GM19099 (cell line): ENCODE data around the gene CYBB.

Experiments used
- POLR2A ChIP-seq: IDR thresholded peaks from 3 replicates; pipeline ENCODE4 v1.6.1; 2011; ENCODE audit warnings: low read depth; ENCODE audit not compliant: insufficient read length; ENCODE audit errors: extremely low read depth

The CYBB gene

DNA sequence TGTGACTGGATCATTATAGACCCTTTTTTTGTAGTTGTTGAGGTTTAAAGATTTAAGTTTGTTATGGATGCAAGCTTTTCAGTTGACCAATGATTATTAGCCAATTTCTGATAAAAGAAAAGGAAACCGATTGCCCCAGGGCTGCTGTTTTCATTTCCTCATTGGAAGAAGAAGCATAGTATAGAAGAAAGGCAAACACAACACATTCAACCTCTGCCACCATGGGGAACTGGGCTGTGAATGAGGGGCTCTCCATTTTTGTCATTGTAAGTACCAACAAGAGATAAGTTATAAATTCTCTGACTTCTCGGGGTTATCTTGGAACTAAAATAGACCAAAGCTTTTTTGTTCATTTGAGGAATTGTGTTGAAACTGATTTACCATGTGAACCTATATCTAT lies at the start of gene CYBB:
TSS of gene CYBB (plus strand) at position 203 of the 400 bp plus-strand sequence. CDS start at position 222, 19 bp downstream.
- peak; percentile 68 for TF ChIP-seq POLR2A

DNA sequence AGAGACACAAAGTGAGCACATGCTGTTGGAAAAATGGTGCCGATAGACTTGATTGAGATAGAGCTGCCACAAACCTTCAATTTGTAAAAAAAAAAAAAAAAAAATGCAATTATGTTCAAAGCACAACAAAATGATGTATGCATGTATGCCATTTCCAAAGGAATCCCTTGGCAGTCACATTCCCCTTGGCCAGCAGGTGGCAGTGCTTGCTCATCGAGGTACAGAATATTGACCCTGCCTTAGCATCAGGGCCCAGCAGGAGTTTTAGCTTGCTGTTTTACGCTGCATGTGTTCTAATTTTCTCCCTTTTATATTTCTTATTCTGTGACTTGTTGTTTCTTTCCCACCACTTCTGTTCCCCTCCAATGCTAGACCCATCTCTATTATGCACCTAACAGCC lies 34.5 kb upstream of the CYBB start:
- no peak for TF ChIP-seq POLR2A

GRCh38 chrX:37745835-37746217 lies 34.0 kb upstream of the CYBB start:
- no peak for TF ChIP-seq POLR2A

- TF ChIP-seq POLR2A, result no peak
These were observed 33.5 kb upstream of the CYBB start for GRCh38 chrX:37746218-37746941.

GRCh38 chrX:37746951-37747350 lies 32.9 kb upstream of the CYBB start:
- no peak for TF ChIP-seq POLR2A

- no peak for TF ChIP-seq POLR2A
These were observed 27.6 kb upstream of the CYBB start for GRCh38 chrX:37752281-37752680.

DNA sequence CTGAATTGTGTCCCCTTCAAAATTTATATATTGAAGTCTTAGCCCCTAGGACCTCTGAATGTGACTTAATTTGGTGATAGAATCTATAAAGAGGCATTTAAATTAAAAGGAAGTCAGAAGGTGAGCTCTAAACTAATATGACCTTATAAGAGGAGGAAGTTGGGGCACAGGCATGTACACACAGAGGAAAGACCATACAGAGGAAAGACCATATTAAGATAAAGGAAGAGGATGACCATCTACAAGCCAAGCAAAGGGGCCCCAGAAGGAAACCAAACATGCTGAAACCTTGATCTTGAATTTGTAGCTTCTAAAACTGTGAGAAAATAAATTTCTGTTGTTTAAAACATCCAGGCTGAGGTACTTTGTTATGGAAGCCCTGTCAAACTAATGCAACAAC lies 26.9 kb upstream of the CYBB start:
- TF ChIP-seq POLR2A, result no peak

GRCh38 chrX:37753384-37753783 lies 26.5 kb upstream of the CYBB start:
- TF ChIP-seq POLR2A, result no peak

DNA sequence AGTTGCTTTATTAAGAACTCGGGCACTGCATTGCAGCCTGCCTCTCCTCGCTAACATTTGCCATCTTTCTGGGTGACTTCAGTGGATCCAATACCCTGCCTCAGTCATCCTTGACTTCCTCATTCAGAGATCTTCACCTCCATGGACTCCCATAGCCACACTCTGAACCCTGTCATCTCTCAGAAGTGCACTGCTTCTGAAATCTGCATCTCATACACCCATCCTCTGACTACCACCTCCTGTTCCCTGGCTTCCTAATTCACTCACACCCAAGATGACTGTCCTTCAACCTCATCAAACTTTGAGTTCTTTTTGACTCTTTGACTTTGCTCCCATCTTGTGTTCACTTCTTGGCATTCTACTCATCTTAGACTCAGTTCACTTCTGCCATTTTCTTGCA lies 25.3 kb upstream of the CYBB start:
- no peak for TF ChIP-seq POLR2A

DNA sequence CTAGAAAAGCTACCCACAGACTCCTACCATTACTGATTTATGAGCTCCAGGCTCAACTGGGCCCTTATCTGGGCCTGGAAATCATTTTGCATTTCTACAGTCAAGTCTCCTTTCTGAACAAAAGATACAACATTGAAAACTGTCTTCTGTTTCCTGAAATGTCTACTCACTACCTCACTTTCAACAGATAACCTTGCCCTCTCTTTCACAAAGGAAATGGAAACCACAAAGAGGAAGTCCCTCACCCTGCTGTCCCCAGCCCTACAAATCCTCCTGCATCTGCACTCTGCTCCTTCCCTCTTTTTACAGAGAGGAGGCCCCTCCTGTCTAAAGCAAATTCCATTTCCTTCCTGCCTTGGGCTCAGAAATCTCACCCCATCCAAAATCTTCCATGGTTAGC lies 24.8 kb upstream of the CYBB start:
- TF ChIP-seq POLR2A, result no peak

- no peak for TF ChIP-seq POLR2A
These were observed 22.8 kb upstream of the CYBB start for GRCh38 chrX:37757082-37757481.

- no peak for TF ChIP-seq POLR2A
These were observed 20.5 kb upstream of the CYBB start for GRCh38 chrX:37759351-37759750.

DNA sequence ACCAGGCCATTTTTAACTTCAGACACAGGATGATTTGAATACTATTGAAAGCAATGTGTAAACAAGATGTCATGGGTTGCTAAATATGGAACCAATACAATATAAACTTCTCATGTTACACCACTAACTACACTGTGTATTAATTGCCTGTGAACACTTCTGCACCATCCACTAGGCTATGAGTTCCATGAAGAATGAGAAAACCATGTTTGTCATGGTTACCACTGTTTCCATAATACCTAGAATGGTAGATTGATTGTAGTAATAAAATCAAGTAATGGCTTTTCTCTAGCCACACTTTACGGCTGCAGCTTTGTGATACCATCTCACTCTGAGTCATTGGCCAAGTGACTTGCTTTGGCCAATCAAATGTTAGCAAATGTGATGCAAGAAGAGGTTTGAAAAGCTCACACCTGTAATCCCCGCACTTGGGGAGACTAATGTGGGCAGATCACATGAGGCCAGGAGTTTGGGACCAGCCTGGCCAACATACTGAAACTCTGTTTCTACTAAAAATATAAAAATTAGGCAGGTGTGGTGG lies 19.9 kb upstream of the CYBB start:
- no peak for TF ChIP-seq POLR2A

DNA sequence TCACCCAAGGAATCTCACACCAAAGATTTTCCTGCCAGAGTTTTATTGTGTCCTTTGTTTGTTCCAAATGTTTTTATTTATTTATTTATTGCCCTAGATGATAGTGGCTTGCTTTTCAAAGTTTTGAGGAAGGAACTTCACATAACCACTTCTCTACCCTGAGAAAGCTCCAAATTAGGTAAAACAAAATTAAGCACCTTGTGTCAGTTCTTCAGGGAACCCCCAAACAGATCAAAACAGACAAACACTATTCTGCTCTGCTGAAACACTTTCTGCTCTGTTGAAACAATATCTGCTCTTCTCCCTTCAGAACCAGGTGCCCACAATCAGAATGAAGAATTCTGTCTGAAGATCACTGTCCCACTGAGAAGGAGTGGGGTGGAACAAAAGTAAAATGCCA lies 16.5 kb upstream of the CYBB start:
- no peak for TF ChIP-seq POLR2A

- TF ChIP-seq POLR2A, result no peak
These were observed 14.4 kb upstream of the CYBB start for GRCh38 chrX:37765507-37765906.

GRCh38 chrX:37767430-37767829 lies 12.4 kb upstream of the CYBB start:
- no peak for TF ChIP-seq POLR2A
